K562 (cell line): ENCODE results near the gene RNF217. TPM values are rescaled to one million over a fixed set of nuclear protein-coding genes. Genes with fewer than 3 reads are reported as not detected.

ENCODE experiments used
- ATAC-seq: fragments of 200-7000 bp; cut with Tn5 transposase; 3 replicates; pipeline ENCODE4 v1.9.1; 2020; ENCODE audit warnings: moderate library complexity
- BruUV-seq: library from RNA; stranded (reverse); fragments of 400-500 nt; replicated peaks from 2 replicates; lab custom pipeline; 2021; lab: Mats Ljungman, UMichigan
- CTCF ChIA-PET: fragments of 300-600 bp; formaldehyde crosslinking; extraction: SDS; loops from one replicate; lab custom pipeline; 2021; ENCODE audit warnings: low intra/inter-chr PET ratio; lab: Yijun Ruan, JAX
- POLR2A ChIA-PET: fragments of 300-600, 350-650 bp; sonication (Branson Sonifier 250); formaldehyde crosslinking; extraction: SDS; loops from one replicate; lab custom pipeline; 2021; ENCODE audit warnings: antibody characterized with exemption, inconsistent platforms; lab: Yijun Ruan, JAX
- DNase-seq, 4 experiments: peaks; one replicate each; pipeline versions ENCODE4 v3.0.0 to v3.0.0-alpha.2; 2011 to 2018; ENCODE audit warnings: low spot score in 3 of 4, mixed read lengths in 3 of 4; ENCODE audit errors: extremely low read depth in 1 of 4
- FAIRE-seq: peaks from 2 replicates; lab custom pipeline; 2011; peaks lifted over from hg19 to GRCh38; lab: Jason Lieb, UNC
- H2AFZ ChIP-seq: 2 replicates; pipeline ENCODE4 v1.6.0; 2011; ENCODE audit warnings: low read depth, low read length, control low read depth, inconsistent platforms
- H3K27ac ChIP-seq: fragments of 200-600 bp; 3 replicates; pipeline ENCODE4 v1.8.0; 2011; ENCODE audit warnings: low read depth, mild to moderate bottlenecking, control low read depth, inconsistent platforms, low read length, moderate library complexity, mixed read lengths; ENCODE audit errors: extremely low read depth
- H3K27me3 ChIP-seq, 2 experiments: fragments of 300-600 bp in 1 of 2; 2 replicates in 1 of 2; 3 replicates in 1 of 2; pipeline versions ENCODE4 v1.6.0 to v1.8.0; 2011; ENCODE audit warnings: inconsistent platforms in 2 of 2, low read length in 2 of 2, mild to moderate bottlenecking in 1 of 2, mixed read lengths in 1 of 2, moderate library complexity in 1 of 2; ENCODE audit not compliant: control insufficient read depth in 2 of 2, insufficient read depth in 2 of 2
- H3K36me3 ChIP-seq: fragments of 300-600 bp; 3 replicates; pipeline ENCODE4 v1.8.0; 2011; ENCODE audit warnings: mild to moderate bottlenecking, low read length, inconsistent platforms; ENCODE audit not compliant: control insufficient read depth, insufficient read depth
- H3K4me1 ChIP-seq, 2 experiments: fragments of 200-600 bp in 1 of 2; replicated peaks in 1 of 2; 2 replicates in 1 of 2; 3 replicates in 1 of 2; pipeline versions ENCODE4 v1.5.1 to v1.8.0; 2011; ENCODE audit warnings: inconsistent platforms in 2 of 2, low read length in 2 of 2, mild to moderate bottlenecking in 1 of 2, mixed read lengths in 1 of 2, moderate library complexity in 1 of 2; ENCODE audit not compliant: control insufficient read depth in 2 of 2, insufficient read depth in 2 of 2
- H3K4me2 ChIP-seq: 2 replicates; pipeline ENCODE4 v1.6.1; 2011; ENCODE audit warnings: low read length, control low read depth, inconsistent platforms, mixed read lengths; ENCODE audit not compliant: insufficient read depth
- H3K4me3 ChIP-seq: fragments of 200-600 bp; sonication (generic), shearing (Covaris generic); 2 replicates; pipeline ENCODE4 v1.5.1; 2016; ENCODE audit warnings: control low read depth, inconsistent platforms
- H3K79me2 ChIP-seq: fragments of 200-600 bp; 3 replicates; pipeline ENCODE4 v1.8.0; 2011; ENCODE audit warnings: low read length, inconsistent platforms; ENCODE audit not compliant: control insufficient read depth, insufficient read depth
- H3K9ac ChIP-seq, 2 experiments: 2 replicates each; pipeline versions ENCODE4 v1.6.0 to v1.6.1; 2011; ENCODE audit warnings: low read depth in 2 of 2, low read length in 2 of 2, control low read depth in 1 of 2, inconsistent platforms in 1 of 2, mild to moderate bottlenecking in 1 of 2, mixed read lengths in 1 of 2; ENCODE audit not compliant: insufficient read depth in 1 of 2
- H3K9me1 ChIP-seq: one replicate; pipeline ENCODE4 v1.6.0; 2011; ENCODE audit warnings: inconsistent platforms, mild to moderate bottlenecking, low read length, moderate library complexity; ENCODE audit not compliant: control insufficient read depth, insufficient read depth
- H3K9me3 ChIP-seq: replicated peaks from 2 replicates; pipeline ENCODE4 v1.5.1; 2011; ENCODE audit warnings: low read depth, low read length, inconsistent platforms; ENCODE audit not compliant: control insufficient read depth, insufficient read depth
- H4K20me1 ChIP-seq: replicated peaks from 2 replicates; pipeline ENCODE4 v1.6.1; 2011; ENCODE audit warnings: low read length, inconsistent platforms, mixed read lengths; ENCODE audit not compliant: control insufficient read depth, insufficient read depth
- HNRNPH1 ChIP-seq: fragments of 200-400 bp; formaldehyde crosslinking; optimal IDR thresholded peaks from 2 replicates; pipeline ENCODE3; 2017; ENCODE audit warnings: low read depth, mild to moderate bottlenecking, low read length, moderate library complexity
- SP1 ChIP-seq: sonication (generic); formaldehyde crosslinking; IDR thresholded peaks from 2 replicates; pipeline ENCODE4 v1.8.1; 2022; ENCODE audit warnings: mild to moderate bottlenecking, missing genetic modification reagents
- WGBS: fragments of 100-300 bp; shearing (Covaris generic); methylation state at CpG from one replicate; pipeline ENCODE4 v1.1.6; 2016; ENCODE audit warnings: low coverage, mixed read lengths; ENCODE audit not compliant: insufficient coverage; ENCODE audit errors: missing lambda C conversion rate; 5-methylcytosine and 5-hydroxymethylcytosine counted together
- in situ Hi-C: fragments of 300-500 bp; cut with MboI; formaldehyde crosslinking; loops from 4 replicates; pipeline ENCODE4 v1.15.0; 2018; ENCODE audit warnings: inconsistent platforms, mixed read lengths
- intact Hi-C: fragments of 100-400 bp; cut with micrococcal nuclease; formaldehyde crosslinking; loops from 2 replicates; pipeline ENCODE4 v1.14.2; 2022
- polyA plus RNA-seq, 8 experiments: library from polyadenylated mRNA; depleted of rRNA in 4 of 8; stranded (reverse) in 5 of 8; unstranded in 3 of 8; fragments of >200 nt; fragmentation: Nextera tagmentation in 2 of 8; fragmentation: Illumina TruSeq in 1 of 8; extraction: Ambion mirVana in 2 of 8; extraction: Trizol in 1 of 8; gene quantifications; 2 replicates each; pipeline versions ENCODE4 v1.2.1 to v1.2.3, GENCODE V29; 2011 to 2014; ENCODE audit warnings: inconsistent platforms in 1 of 8, missing spikeins in 1 of 8
- total RNA-seq, 7 experiments: library from RNA; depleted of rRNA in 6 of 7; stranded (reverse); fragments of >200 nt in 6 of 7; fragmentation: Illumina TruSeq in 2 of 7; extraction: Trizol in 2 of 7; gene quantifications; 2 replicates each; pipeline versions ENCODE4 v1.2.1 to v1.2.3, GENCODE V29; 2011 to 2021; ENCODE audit warnings: low replicate concordance in 1 of 7
- TF ChIP-seq, protein P1 (sequence below): fragments of 250-450 bp; sonication (Bioruptor Pico); IDR thresholded peaks from 2 replicates; pipeline ENCODE4 v1.4.0; 2020
- TF ChIP-seq, protein P2 (sequence below), 3 experiments: IDR thresholded peaks in 2 of 3; conservative IDR thresholded peaks in 1 of 3; 2 replicates each; pipeline ENCODE4 v1.5.1; 2011 to 2012; ENCODE audit warnings: low read length in 3 of 3, mild to moderate bottlenecking in 3 of 3, control low read depth in 2 of 3, improper control_type of control experiment in 1 of 3, inconsistent platforms in 1 of 3, low read depth in 1 of 3, mixed read lengths in 1 of 3, moderate library complexity in 1 of 3; ENCODE audit not compliant: insufficient read depth in 2 of 3
- TF ChIP-seq, protein P3 (sequence below): fragments of 450-650 bp; IDR thresholded peaks from 2 replicates; pipeline ENCODE4 v1.6.1; 2017; ENCODE audit warnings: antibody characterized with exemption, mild to moderate bottlenecking

The RNF217 gene
- total and polyA plus RNA-seq, 9 of the 15 experiments (the other 6 are each of a cell fraction or from before 2014, with no cell fraction given): 2.9 to 25.6 (median 12.0) TPM

DNA sequence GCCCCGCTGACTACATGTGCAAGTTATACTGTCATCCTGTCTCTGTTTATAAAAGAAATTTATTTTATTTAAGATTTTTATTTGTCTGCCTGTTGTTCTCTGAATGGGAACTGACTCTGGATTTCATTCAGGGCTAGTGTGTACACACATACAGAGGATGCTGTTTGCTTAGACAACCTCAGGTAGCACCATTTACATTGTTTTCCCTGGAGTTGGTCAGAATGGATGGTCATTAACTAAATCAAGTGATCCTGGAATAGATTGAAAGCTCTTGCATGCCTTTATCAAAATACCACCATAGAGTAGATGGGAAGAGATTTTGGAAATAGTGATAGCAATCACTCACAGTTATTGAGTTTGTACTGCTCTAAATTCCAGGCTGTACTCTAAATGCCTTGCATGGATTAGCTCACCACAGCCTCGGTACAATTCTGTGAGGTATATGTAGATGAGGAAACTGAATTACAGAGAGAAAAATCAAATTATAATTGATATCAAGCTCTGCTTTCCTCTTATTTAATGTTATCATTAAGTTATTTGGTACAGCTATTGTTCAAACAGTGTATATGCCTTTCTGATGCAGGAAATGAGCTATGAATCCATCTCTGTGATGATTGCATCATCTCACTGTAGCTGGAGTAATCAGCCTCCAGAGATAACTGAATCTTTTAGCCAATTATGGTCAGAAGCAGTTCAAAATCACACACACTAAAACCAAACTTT lies 51.9 kb downstream of the RNF217 start:
- CTCF ChIA-PET: no interaction called here
- no peaks in the 10 kb centered on the region for H3K9me1 ChIP-seq
- POLR2A ChIA-PET: interaction anchor here (0.8 to 1.8 kb wide), 2 partner anchors 8 to 11 kb away, joined by 6 to 7 read pairs; no protein-coding TSS in a partner anchor
- no peaks in the 10 kb centered on the region for H3K9me3 ChIP-seq
- peaks cover 23% of the 10 kb centered on the region; the same call in 2 of the 3 replicates for H3K36me3 ChIP-seq
- in situ Hi-C loops (no loop called here), intact Hi-C loops (loop anchor here (2.0 to 5.0 kb wide), 2 partner anchors 49 to 68 kb away; no protein-coding TSS in a partner anchor)
- ATAC-seq: peak; percentile 84
- WGBS: 75% methylated on average over 2 of the region's 2 CpGs
- no peak overlapping the region for H3K9ac ChIP-seq
- H3K27me3 ChIP-seq: no peaks in the 10 kb centered on the region
- H3K79me2 ChIP-seq: peaks cover 28% of the 10 kb centered on the region; the same call in 2 of the 3 replicates
- H4K20me1 ChIP-seq: no peaks in the 10 kb centered on the region
- DNase-seq: peak in 1 of 4 experiments; percentile 32
- H3K4me2 ChIP-seq: no peak overlapping the region
- BruUV-seq: no TSS peak
- H3K27ac ChIP-seq: peak overlapping the region; percentile 41
- H3K4me1 ChIP-seq: peaks cover 0 to 16% of the 10 kb centered on the region in 2 experiments; a peak in 3 of 5 replicates
- no peak overlapping the region for H3K4me3 ChIP-seq
- H2AFZ ChIP-seq: no peak overlapping the region
- peak; percentile 59 for FAIRE-seq
- TF ChIP-seq SP1 (no peak), HNRNPH1 (no peak)
- TF ChIP-seq, protein P1, sequence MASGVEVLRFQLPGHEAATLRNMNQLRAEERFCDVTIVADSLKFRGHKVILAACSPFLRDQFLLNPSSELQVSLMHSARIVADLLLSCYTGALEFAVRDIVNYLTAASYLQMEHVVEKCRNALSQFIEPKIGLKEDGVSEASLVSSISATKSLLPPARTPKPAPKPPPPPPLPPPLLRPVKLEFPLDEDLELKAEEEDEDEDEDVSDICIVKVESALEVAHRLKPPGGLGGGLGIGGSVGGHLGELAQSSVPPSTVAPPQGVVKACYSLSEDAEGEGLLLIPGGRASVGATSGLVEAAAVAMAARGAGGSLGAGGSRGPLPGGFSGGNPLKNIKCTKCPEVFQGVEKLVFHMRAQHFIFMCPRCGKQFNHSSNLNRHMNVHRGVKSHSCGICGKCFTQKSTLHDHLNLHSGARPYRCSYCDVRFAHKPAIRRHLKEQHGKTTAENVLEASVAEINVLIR (CRISPR knock-in tag): no peak
- TF ChIP-seq, protein P2, sequence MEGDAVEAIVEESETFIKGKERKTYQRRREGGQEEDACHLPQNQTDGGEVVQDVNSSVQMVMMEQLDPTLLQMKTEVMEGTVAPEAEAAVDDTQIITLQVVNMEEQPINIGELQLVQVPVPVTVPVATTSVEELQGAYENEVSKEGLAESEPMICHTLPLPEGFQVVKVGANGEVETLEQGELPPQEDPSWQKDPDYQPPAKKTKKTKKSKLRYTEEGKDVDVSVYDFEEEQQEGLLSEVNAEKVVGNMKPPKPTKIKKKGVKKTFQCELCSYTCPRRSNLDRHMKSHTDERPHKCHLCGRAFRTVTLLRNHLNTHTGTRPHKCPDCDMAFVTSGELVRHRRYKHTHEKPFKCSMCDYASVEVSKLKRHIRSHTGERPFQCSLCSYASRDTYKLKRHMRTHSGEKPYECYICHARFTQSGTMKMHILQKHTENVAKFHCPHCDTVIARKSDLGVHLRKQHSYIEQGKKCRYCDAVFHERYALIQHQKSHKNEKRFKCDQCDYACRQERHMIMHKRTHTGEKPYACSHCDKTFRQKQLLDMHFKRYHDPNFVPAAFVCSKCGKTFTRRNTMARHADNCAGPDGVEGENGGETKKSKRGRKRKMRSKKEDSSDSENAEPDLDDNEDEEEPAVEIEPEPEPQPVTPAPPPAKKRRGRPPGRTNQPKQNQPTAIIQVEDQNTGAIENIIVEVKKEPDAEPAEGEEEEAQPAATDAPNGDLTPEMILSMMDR (IDR thresholded peaks at IDR 0.05 in 2 of 3, conservative IDR thresholded peaks at IDR 0.05 in 1 of 3; ENCODE audit: insufficient read depth in 2 of 3, low read depth in 1 of 3, low read length in 3 of 3): no peak
- TF ChIP-seq, protein P3, sequence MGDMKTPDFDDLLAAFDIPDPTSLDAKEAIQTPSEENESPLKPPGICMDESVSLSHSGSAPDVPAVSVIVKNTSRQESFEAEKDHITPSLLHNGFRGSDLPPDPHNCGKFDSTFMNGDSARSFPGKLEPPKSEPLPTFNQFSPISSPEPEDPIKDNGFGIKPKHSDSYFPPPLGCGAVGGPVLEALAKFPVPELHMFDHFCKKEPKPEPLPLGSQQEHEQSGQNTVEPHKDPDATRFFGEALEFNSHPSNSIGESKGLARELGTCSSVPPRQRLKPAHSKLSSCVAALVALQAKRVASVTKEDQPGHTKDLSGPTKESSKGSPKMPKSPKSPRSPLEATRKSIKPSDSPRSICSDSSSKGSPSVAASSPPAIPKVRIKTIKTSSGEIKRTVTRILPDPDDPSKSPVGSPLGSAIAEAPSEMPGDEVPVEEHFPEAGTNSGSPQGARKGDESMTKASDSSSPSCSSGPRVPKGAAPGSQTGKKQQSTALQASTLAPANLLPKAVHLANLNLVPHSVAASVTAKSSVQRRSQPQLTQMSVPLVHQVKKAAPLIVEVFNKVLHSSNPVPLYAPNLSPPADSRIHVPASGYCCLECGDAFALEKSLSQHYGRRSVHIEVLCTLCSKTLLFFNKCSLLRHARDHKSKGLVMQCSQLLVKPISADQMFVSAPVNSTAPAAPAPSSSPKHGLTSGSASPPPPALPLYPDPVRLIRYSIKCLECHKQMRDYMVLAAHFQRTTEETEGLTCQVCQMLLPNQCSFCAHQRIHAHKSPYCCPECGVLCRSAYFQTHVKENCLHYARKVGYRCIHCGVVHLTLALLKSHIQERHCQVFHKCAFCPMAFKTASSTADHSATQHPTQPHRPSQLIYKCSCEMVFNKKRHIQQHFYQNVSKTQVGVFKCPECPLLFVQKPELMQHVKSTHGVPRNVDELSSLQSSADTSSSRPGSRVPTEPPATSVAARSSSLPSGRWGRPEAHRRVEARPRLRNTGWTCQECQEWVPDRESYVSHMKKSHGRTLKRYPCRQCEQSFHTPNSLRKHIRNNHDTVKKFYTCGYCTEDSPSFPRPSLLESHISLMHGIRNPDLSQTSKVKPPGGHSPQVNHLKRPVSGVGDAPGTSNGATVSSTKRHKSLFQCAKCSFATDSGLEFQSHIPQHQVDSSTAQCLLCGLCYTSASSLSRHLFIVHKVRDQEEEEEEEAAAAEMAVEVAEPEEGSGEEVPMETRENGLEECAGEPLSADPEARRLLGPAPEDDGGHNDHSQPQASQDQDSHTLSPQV: peak; percentile 84
